GM19463 (cell line): ENCODE measurements around the gene ATP1A2.

Experiments used
- ATAC-seq: cut with Tn5 transposase; IDR thresholded peaks from one replicate; pipeline ENCODE4 v1.9.1; 2021; ENCODE audit warnings: mild to moderate bottlenecking, moderate library complexity; ENCODE audit not compliant: unreplicated experiment

ATP1A2 gene

GRCh38 chr1:160115545-160116282 is at the start of gene ATP1A2:
Gene ATP1A2, plus strand, starts transcription at chr1:160115759. Its CDS starts 103 bp downstream, at chr1:160115862.
- ATAC-seq = no peak

DNA sequence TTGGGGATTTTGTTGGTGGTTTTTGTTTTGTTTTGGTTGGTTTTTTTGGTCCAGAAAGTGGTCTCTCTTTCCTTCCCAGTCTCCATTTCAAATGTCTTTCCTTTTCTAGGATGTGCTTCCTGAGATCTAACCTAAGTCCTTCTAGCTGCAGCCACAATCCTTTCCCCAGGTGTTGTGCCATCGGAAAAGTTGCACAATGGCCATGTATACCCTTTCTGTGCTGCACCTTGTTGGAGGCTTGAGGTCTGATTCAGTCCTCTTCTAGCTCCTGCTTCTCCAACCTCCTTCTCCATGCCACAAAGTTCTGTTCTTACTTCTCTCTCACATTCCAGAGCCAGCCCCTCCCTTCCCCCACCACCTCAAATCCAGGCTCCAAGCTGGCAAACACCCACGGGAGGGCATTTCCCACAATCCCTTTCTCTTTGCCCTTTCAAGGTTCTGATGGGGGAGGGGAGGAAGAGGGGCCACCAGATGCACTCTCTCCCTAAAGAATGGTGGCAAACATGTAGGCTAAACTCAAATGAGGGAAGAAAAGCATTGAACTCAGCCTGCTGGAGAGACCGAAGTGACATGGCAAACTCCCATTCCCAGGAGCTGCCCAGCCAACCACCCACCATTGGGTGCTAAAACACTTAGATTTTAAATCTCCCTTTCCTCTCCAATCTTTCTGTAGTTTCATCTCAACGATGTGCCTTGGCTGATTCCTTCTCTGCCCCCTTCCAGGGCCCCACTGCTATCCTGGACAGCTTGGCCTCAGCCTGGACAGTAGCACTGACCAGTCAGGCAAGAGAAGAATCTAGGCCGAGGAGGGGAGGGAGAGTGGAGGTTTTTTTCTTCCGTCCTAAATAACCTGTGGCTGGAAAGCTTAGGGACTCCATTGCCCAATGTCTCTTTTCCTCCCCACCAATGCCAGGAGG is 48.5 kb upstream of the ATP1A2 start:
- ATAC-seq = no peak

- ATAC-seq = no peak
Observed at GRCh38 chr1:160068225-160068624, 47.3 kb upstream of the ATP1A2 start.

DNA sequence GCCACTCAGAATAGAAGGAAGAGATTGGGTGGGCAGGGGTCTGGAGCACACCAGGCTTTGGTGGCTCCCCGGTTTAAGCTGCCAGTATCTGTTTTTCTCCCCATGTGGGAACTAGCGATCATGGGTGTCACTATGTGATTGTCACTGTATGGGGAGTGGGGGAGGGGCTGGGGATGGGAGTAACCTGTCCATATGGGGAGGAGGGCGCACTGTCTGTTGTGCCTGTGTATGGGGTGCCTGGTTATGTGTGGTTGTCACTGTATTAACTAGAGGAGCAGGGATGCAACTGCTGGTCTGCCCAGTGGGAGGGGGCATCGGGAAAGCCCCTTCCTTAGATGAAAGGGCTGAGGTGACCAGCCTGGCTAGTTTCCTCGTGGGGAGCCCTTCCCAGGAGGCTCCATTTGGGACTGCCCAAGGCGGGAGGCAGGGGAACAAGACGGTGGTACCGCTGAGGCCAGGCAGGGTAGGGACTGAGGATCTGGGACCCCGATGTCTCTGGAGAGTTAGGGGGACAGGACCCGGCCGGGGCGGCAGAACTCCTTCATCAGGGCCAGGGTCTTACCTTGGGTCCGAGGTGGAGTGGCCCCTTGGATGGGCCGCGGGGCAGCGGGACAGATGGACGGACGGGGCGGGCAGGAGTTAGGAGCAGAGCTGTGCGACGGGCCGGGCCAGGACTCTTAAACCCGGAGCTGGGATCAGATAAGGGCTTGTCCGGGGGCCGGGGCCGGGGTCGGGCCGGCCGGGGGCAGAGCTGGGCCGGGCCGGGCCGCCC is 45.9 kb upstream of the ATP1A2 start, which contains the start of gene KCNJ10:
KCNJ10 (minus strand) TSS at position 701 of the 772 bp plus-strand sequence. CDS start 27,628 bp downstream, outside the sequence.
- no peak for ATAC-seq

- ATAC-seq = peak; percentile 56
Observed at GRCh38 chr1:160070243-160071163, 45.1 kb upstream of the ATP1A2 start.

DNA sequence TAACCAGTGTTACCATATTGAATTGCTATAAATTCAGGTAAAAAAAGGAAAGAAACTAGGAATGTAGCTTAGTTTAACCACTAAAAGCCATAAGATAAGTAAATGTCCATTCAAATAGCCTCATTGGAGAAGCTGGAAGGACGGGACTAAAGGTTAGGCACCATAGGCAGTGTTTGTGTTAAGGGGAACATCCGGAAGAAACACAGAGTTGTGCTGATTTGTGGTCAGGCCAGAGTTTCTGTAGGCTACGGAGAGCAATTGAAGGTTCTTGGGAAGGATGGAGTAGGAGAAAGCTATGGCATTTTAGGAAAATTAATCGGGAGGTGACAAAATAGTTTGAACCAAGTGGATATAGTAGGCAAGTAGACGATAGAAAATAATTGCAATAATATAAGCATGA is 44.3 kb upstream of the ATP1A2 start:
- no peak for ATAC-seq

- no peak for ATAC-seq
Observed at GRCh38 chr1:160074865-160075264, 40.7 kb upstream of the ATP1A2 start.

DNA sequence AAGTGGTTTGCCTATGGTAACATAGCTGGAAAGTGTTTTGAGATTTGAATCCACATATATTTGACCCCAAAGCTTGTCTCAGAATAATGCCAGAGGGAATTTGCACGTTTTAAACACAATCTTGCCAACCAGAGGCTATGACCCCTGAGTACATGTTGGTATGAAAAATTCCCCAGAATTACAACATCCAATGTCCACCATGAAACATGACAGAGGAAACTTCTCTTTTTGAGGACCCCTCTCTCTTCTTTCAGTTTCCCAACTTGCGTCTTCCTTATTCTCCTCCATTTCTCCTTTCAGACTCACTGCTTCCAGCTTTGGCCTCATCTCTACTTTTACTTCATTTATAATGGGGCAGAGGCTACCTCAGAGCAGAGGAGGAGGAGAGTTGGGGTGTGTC is 39.7 kb upstream of the ATP1A2 start:
- no peak for ATAC-seq

DNA sequence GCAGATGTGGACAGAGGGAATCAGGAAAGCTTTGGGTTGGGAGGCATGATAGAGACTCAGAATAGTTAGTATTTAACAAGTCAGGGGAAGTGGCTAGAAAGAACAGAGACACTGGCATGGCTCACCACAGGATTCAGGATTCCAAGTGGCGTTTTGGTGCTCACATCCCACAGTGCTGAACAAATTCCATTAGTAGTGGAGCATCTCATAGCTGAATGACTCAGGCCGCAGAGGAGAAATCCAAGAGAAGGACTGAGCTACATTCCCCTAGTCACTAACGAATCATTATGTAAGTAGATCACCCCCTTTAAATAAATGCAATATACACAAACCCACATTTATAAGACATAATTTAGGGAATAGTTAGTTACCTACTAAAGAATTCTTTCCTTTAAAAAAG is 39.3 kb upstream of the ATP1A2 start:
- no peak for ATAC-seq

DNA sequence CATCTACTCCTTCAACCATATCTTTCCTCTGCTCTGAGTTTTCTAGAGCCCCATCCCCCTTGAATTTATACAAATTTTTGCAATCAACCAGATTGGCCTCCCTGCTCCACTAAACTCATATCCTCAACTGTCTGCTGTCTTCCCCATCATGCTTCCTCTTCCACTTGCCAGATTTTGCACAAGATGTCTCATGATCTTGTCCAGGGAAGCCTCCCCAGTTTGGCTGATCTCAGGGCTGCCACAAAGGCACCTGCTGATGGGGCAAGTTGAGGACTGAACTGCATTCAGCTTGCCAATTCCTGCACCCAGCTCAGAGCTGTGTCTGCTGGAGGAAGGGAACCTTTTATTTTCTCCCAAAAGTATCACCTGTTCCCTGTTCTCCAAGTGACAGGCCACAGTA is 38.1 kb upstream of the ATP1A2 start:
- ATAC-seq = no peak

DNA sequence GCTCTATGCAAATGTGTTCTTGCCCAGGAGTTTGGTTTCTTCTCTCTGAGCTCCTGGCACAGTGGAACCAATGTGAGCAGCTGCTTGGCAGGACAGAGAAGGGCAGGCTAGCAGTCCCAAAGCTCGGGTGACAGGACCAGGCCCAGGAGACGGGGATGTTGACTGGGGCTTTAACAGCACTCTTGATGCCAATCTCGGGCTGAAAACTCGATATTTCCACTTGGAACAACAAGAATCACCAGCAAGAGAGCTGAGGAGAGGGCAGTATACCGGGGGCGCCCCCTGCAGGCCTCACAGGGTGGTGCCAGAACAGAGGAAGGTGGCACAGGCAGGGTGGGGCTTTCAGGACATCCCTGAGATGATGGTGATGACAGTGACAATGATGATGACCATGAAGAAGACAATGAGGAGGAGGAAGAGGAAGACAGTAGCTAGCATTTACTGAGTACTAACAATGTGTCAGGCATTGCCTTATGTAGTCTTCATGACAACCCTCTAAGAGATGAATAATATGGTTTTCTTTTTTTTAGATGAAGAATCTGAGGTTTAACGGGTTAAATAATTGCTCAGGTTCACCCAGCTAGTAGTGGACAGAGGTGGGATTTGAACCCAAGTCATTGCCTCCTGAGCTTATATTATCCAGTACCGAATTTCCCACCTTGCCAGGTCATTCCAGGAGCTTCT is 36.9 kb upstream of the ATP1A2 start:
- ATAC-seq = peak; percentile 77

DNA sequence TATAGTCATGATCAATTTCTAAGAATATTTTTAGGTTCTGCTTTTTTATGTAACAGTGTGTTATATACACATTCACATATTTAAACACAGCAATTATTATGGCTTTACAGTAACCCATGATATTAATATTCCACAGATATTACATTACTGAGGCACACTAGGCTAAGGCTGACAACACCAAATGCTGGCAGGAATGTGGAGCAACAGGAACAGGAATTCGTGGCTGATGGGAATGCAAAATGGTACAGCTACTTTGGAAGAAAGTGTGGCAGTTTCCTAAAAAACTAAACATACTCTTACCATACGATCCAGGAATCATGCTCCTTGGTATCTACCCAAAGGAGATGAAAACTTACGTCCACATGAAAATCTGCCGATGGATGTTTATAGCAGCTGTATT is 36.1 kb upstream of the ATP1A2 start:
- ATAC-seq = no peak

- no peak for ATAC-seq
Observed at GRCh38 chr1:160080381-160081100, 35.0 kb upstream of the ATP1A2 start.

DNA sequence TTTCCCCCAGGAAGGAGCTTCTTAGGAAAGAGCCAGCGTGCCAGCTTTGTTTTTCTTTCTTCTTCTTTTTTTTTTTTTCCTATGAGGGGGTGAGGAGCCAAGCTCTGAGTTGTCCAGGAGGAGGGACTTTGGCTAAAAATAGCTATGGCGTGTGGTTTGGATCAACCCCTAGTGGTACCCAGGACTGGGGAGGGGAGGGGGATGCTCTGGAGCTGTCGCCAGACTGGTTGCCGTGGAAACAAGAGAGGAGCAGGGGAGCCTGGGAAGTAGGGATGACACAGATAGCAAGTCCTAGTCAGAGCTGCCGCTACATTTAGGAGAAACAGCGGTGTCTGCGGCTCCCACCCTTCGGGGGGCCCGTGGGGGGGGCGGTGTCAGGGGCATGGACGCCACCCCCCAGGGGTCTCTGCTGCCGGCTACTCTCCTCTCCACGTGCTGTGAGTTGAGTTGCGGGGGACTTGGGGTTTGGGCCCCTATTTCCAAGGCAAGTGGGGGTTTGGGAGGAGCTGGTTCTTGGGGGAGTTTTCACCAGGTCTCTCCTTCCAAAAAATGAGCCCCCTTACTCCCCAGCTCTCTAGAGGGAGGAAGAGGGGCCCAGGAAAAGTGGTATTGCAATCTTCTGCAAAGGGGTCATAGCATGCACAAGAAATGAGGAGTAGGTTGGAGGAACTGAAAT is 34.2 kb upstream of the ATP1A2 start, which contains the start of gene KCNJ9:
KCNJ9 (plus strand) TSS at position 278 of the 676 bp plus-strand sequence. CDS start 2,493 bp downstream, outside the sequence.
- ATAC-seq = no peak

- ATAC-seq = no peak
Observed at GRCh38 chr1:160082487-160082886, 33.1 kb upstream of the ATP1A2 start.

DNA sequence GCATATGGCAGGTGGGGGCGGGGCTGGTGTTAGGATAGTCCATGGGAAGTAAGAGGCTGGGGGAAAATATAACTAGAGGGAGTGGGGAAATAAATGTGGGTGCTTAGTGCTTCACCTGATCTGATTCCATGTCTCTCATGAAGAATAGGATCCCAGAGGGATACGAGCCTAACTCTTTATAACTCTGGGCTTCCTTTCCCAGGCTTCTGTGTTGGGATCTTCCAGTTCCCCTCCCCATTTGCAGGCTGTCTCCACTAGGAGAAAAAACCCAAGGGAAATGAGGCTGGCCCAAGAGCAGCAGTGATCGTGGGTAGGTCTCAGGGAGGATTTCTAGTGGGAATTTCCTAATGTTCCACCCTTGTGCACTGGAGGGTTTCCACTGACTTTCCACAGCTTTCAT is 32.6 kb upstream of the ATP1A2 start:
- no peak for ATAC-seq

DNA sequence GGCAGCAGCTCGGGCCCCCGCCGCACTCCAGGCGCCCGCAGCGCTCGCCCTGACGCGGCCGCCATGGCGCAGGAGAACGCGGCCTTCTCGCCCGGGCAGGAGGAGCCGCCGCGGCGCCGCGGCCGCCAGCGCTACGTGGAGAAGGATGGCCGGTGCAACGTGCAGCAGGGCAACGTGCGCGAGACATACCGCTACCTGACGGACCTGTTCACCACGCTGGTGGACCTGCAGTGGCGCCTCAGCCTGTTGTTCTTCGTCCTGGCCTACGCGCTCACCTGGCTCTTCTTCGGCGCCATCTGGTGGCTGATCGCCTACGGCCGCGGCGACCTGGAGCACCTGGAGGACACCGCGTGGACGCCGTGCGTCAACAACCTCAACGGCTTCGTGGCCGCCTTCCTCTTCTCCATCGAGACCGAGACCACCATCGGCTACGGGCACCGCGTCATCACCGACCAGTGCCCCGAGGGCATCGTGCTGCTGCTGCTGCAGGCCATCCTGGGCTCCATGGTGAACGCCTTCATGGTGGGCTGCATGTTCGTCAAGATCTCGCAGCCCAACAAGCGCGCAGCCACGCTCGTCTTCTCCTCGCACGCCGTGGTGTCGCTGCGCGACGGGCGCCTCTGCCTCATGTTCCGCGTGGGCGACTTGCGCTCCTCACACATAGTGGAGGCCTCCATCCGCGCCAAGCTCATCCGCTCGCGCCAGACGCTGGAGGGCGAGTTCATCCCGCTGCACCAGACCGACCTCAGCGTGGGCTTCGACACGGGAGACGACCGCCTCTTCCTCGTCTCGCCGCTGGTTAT is 31.4 kb upstream of the ATP1A2 start:
- ATAC-seq = peak; percentile 75
